WTC11 (cell line): ENCODE measurements around the gene ATP5MC3. TPM values are rescaled to one million over a fixed set of nuclear protein-coding genes. Genes with fewer than 3 reads are reported as not detected.

Source experiments
- ATAC-seq: fragments of 200-7000 bp; cut with Tn5 transposase; 2 replicates; pipeline ENCODE4 v1.10.0; 2021; ENCODE audit warnings: mild to moderate bottlenecking, moderate library complexity
- CTCF ChIA-PET: fragments of 300-600 bp; sonication (Branson Sonifier 250); formaldehyde crosslinking; loops from one replicate; lab custom pipeline; 2021; ENCODE audit warnings: antibody characterized with exemption; lab: Charles Lee
- POLR2A ChIA-PET: fragments of 350-600 bp; sonication (Branson Sonifier 250); formaldehyde crosslinking; loops from one replicate; lab custom pipeline; 2021; ENCODE audit warnings: antibody characterized with exemption; lab: Charles Lee
- DNase-seq: peaks from one replicate; pipeline ENCODE4 v3.0.0; 2021; ENCODE audit warnings: low spot score
- H3K27ac Mint-ChIP-seq: 2 replicates; pipeline ENCODE4 v1.8.0; 2021; ENCODE audit warnings: mixed read lengths
- H3K27me3 Mint-ChIP-seq: 2 replicates; pipeline ENCODE4 v1.8.0; 2021; ENCODE audit warnings: low read depth, mild to moderate bottlenecking, moderate library complexity, mixed read lengths
- H3K36me3 Mint-ChIP-seq: 2 replicates; pipeline ENCODE4 v1.8.0; 2021; ENCODE audit warnings: mixed read lengths
- H3K4me1 Mint-ChIP-seq: 2 replicates; pipeline ENCODE4 v1.8.0; 2022; ENCODE audit warnings: mixed read lengths
- H3K4me3 Mint-ChIP-seq: 2 replicates; pipeline ENCODE4 v1.8.0; 2021; ENCODE audit warnings: mild to moderate bottlenecking, moderate library complexity, mixed read lengths
- H3K9me3 Mint-ChIP-seq: 2 replicates; pipeline ENCODE4 v1.8.0; 2021; ENCODE audit warnings: mixed read lengths
- AFF4 ChIP-seq: sonication (generic); formaldehyde crosslinking; IDR thresholded peaks from 2 replicates; pipeline ENCODE4 v1.8.1; 2023; ENCODE audit warnings: mild to moderate bottlenecking, missing genetic modification reagents, borderline replicate concordance
- CREB1 ChIP-seq: sonication (generic); formaldehyde crosslinking; IDR thresholded peaks from 2 replicates; pipeline ENCODE4 v1.8.0; 2023; ENCODE audit warnings: mild to moderate bottlenecking, missing genetic modification reagents
- E2F5 ChIP-seq: sonication (generic); formaldehyde crosslinking; IDR thresholded peaks from 2 replicates; pipeline ENCODE4 v1.8.1; 2022; ENCODE audit warnings: mild to moderate bottlenecking, moderate library complexity, missing genetic modification reagents
- ELF4 ChIP-seq: sonication (generic); formaldehyde crosslinking; IDR thresholded peaks from 2 replicates; pipeline ENCODE4 v1.8.1; 2022; ENCODE audit warnings: low read depth, mild to moderate bottlenecking, moderate library complexity, missing genetic modification reagents
- EMX1 ChIP-seq: fragments of 250-450 bp; sonication (Bioruptor Pico); IDR thresholded peaks from 2 replicates; pipeline ENCODE4 v1.8.0; 2021; ENCODE audit warnings: mild to moderate bottlenecking
- GABPB1 ChIP-seq: sonication (generic); formaldehyde crosslinking; IDR thresholded peaks from 2 replicates; pipeline ENCODE4 v1.8.1; 2023; ENCODE audit warnings: mild to moderate bottlenecking, missing genetic modification reagents
- IRF2 ChIP-seq: sonication (generic); formaldehyde crosslinking; IDR thresholded peaks from 2 replicates; pipeline ENCODE4 v1.8.0; 2022; ENCODE audit warnings: low read depth, missing genetic modification reagents, borderline replicate concordance
- NFATC4 ChIP-seq: fragments of 250-450 bp; sonication (Bioruptor Pico); IDR thresholded peaks from 2 replicates; pipeline ENCODE4 v1.9.0; 2021; ENCODE audit warnings: mild to moderate bottlenecking
- NR2C2 ChIP-seq: sonication (generic); formaldehyde crosslinking; IDR thresholded peaks from 2 replicates; pipeline ENCODE4 v1.8.0; 2022; ENCODE audit warnings: mild to moderate bottlenecking, missing genetic modification reagents
- PRRX2 ChIP-seq: fragments of 250-450 bp; sonication (Bioruptor Pico); IDR thresholded peaks from 2 replicates; pipeline ENCODE4 v1.8.0; 2021; ENCODE audit warnings: mild to moderate bottlenecking
- RELA ChIP-seq: sonication (generic); formaldehyde crosslinking; IDR thresholded peaks from 2 replicates; pipeline ENCODE4 v1.8.1; 2022; ENCODE audit warnings: missing genetic modification reagents, mild to moderate bottlenecking, borderline replicate concordance
- TEAD1 ChIP-seq: sonication (generic); formaldehyde crosslinking; IDR thresholded peaks from 2 replicates; pipeline ENCODE4 v1.8.0; 2022; ENCODE audit warnings: mild to moderate bottlenecking, missing genetic modification reagents
- ZNF317 ChIP-seq: sonication (generic); formaldehyde crosslinking; IDR thresholded peaks from 2 replicates; pipeline ENCODE4 v1.8.1; 2023; ENCODE audit warnings: low read depth, mild to moderate bottlenecking, moderate library complexity, missing genetic modification reagents, borderline replicate concordance
- ZNF396 ChIP-seq: fragments of 250-450 bp; sonication (Bioruptor Pico); IDR thresholded peaks from 2 replicates; pipeline ENCODE4 v1.8.0; 2021; ENCODE audit warnings: mild to moderate bottlenecking, moderate library complexity, borderline replicate concordance
- ZNF532 ChIP-seq: fragments of 250-450 bp; sonication (Bioruptor Pico); IDR thresholded peaks from 2 replicates; pipeline ENCODE4 v1.9.0; 2021; ENCODE audit warnings: mild to moderate bottlenecking, borderline replicate concordance
- ZSCAN18 ChIP-seq: fragments of 250-450 bp; sonication (Bioruptor Pico); IDR thresholded peaks from 2 replicates; pipeline ENCODE4 v2.1.2; 2022; ENCODE audit warnings: mild to moderate bottlenecking, moderate library complexity
- total RNA-seq: library from RNA; stranded (reverse); gene quantifications from 3 replicates; pipeline ENCODE4 v1.2.3, GENCODE V29; 2021
- TF ChIP-seq, protein P1 (sequence below): sonication (generic); formaldehyde crosslinking; IDR thresholded peaks from 2 replicates; pipeline ENCODE4 v1.8.1; 2023; ENCODE audit warnings: mild to moderate bottlenecking, missing genetic modification reagents
- TF ChIP-seq, protein P2 (sequence below): fragments of 200-600 bp; IDR thresholded peaks from 2 replicates; pipeline ENCODE4 v1.8.0; 2022; ENCODE audit warnings: antibody characterized with exemption

Gene ATP5MC3
- total RNA-seq, 1 experiment from 2014 or later = 370 TPM

DNA sequence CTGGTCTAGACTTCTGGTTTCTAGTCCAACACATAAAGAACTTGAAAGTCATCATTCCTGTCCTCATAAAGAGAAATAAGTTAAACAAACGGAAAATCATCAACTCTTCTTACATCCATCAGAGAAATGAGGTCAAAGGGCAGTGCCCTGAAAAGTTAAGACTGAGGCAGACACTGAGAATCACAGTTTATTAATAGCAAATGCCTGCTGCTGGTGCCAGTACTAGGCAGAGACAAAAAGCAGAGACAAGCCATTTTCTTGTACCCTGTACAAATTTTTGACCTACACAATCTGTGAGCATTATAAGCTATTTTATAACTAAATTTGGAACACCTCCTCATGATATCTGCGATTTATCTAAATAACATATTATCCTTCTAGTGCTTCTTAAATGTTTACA, 50.3 kb downstream of the ATP5MC3 start (continued):
- TF ChIP-seq ZNF532 (CRISPR knock-in tag) = no peak
- no peak for TF ChIP-seq TEAD1
- no peak for TF ChIP-seq NFATC4 (CRISPR knock-in tag)

DNA sequence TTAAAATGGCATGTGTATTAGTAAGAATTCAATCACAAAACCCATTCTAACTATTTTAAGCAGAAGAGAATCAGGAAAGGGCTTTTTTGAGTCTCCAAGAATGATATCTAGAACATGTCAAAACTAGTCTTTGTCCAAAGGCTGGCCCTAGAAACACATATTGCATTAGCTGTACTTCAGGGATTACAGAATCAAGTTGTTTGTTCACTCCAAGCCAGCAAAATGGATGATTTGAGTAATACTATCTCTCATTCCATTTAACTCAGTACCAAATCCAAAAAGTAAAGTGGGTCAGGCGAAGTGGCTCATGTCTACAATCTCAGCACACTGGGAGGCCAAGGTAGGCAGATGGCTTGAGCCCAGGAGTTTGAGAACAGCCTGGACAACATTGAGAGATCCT, 54.8 kb downstream of the ATP5MC3 start:
- Mint-ChIP-seq H3K4me3 (no peak overlapping the region), H3K27ac (no peak overlapping the region), H3K4me1 (peaks cover 7% of the 10 kb centered on the region; the same call in 1 of the 2 replicates), H3K9me3 (no peaks in the 10 kb centered on the region; the same call in 1 of the 2 replicates), H3K27me3 (no peaks in the 10 kb centered on the region), H3K36me3 (peaks cover 25% of the 10 kb centered on the region)
- ChIA-PET POLR2A (no interaction called here), CTCF (no interaction called here)
- TF ChIP-seq ZNF317 (no peak), PRRX2 (CRISPR knock-in tag) (no peak), IRF2 (CRISPR knock-in tag) (no peak), AFF4 (CRISPR knock-in tag) (no peak), RELA (CRISPR knock-in tag) (no peak), ZSCAN18 (no peak), CREB1 (CRISPR knock-in tag) (no peak), ELF4 (CRISPR knock-in tag) (no peak), GABPB1 (CRISPR knock-in tag) (no peak), EMX1 (no peak), E2F5 (CRISPR knock-in tag) (no peak), NR2C2 (CRISPR knock-in tag) (no peak), ZNF396 (no peak)
- TF ChIP-seq, protein P1, sequence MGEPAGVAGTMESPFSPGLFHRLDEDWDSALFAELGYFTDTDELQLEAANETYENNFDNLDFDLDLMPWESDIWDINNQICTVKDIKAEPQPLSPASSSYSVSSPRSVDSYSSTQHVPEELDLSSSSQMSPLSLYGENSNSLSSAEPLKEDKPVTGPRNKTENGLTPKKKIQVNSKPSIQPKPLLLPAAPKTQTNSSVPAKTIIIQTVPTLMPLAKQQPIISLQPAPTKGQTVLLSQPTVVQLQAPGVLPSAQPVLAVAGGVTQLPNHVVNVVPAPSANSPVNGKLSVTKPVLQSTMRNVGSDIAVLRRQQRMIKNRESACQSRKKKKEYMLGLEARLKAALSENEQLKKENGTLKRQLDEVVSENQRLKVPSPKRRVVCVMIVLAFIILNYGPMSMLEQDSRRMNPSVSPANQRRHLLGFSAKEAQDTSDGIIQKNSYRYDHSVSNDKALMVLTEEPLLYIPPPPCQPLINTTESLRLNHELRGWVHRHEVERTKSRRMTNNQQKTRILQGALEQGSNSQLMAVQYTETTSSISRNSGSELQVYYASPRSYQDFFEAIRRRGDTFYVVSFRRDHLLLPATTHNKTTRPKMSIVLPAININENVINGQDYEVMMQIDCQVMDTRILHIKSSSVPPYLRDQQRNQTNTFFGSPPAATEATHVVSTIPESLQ = no peak
- TF ChIP-seq, protein P2, sequence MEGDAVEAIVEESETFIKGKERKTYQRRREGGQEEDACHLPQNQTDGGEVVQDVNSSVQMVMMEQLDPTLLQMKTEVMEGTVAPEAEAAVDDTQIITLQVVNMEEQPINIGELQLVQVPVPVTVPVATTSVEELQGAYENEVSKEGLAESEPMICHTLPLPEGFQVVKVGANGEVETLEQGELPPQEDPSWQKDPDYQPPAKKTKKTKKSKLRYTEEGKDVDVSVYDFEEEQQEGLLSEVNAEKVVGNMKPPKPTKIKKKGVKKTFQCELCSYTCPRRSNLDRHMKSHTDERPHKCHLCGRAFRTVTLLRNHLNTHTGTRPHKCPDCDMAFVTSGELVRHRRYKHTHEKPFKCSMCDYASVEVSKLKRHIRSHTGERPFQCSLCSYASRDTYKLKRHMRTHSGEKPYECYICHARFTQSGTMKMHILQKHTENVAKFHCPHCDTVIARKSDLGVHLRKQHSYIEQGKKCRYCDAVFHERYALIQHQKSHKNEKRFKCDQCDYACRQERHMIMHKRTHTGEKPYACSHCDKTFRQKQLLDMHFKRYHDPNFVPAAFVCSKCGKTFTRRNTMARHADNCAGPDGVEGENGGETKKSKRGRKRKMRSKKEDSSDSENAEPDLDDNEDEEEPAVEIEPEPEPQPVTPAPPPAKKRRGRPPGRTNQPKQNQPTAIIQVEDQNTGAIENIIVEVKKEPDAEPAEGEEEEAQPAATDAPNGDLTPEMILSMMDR = no peak
- no peak for ATAC-seq
- DNase-seq = no peak
